ENCODE results near the gene COL15A1.

COL15A1 gene

GRCh38 chr9:98970532-98971041, 26.9 kb downstream of the COL15A1 start:
- no peak overlapping the region for H2AK5ac ChIP-seq (ENCODE audit: low read length)
- no peak overlapping the region for H4K8ac ChIP-seq (ENCODE audit: low read depth, low read length)
- no peaks in the 10 kb centered on the region for H3K79me1 ChIP-seq (ENCODE audit: low read length)
- H2BK15ac ChIP-seq (replicated peaks; ENCODE audit: low read depth): no peak overlapping the region
- no peaks in the 10 kb centered on the region for H3K4me1 ChIP-seq (ENCODE audit: control insufficient read depth, low read depth, low read length)
- no peak overlapping the region for H3K27ac ChIP-seq (ENCODE audit: low read depth, low read length)
- no peak overlapping the region for H3K4me2 ChIP-seq (ENCODE audit: low read length)
- WGBS (ENCODE audit: extremely low coverage, insufficient coverage, low lambda C conversion rate): 100% methylated on average over 3 of the region's 7 CpGs
- no peak overlapping the region for H4K5ac ChIP-seq (ENCODE audit: low read length)
- no peak overlapping the region for H2BK5ac ChIP-seq (ENCODE audit: low read length)
- peak overlapping the region; percentile 46 for H3K56ac ChIP-seq (ENCODE audit: low read length)
- H3K36me3 ChIP-seq (ENCODE audit: control insufficient read depth, insufficient read depth, low read length): no peaks in the 10 kb centered on the region
- no peak overlapping the region for H3K9ac ChIP-seq (ENCODE audit: low read length)
- H3K27me3 ChIP-seq (ENCODE audit: insufficient read depth, low read length, poor library complexity): no peaks in the 10 kb centered on the region
- no peaks in the 10 kb centered on the region for H3K79me2 ChIP-seq (ENCODE audit: control insufficient read depth, insufficient read depth, low read length)
- H3K4ac ChIP-seq (ENCODE audit: low read depth, low read length): no peak overlapping the region
- no peak overlapping the region for H3K4me3 ChIP-seq (ENCODE audit: low read length)
- no peak overlapping the region for H3K23ac ChIP-seq (ENCODE audit: low read length)
- no peak overlapping the region for H3K18ac ChIP-seq (ENCODE audit: low read length)
- no peak for DNase-seq
- H2BK120ac ChIP-seq (ENCODE audit: low read depth, low read length): no peak overlapping the region

- no peak overlapping the region for H2BK120ac ChIP-seq (ENCODE audit: low read depth, low read length)
- H2AK5ac ChIP-seq (ENCODE audit: low read length): no peak overlapping the region
- no CpG with 5 or more reads among the region's 20 CpGs for WGBS (ENCODE audit: extremely low coverage, insufficient coverage, low lambda C conversion rate)
- no peaks in the 10 kb centered on the region for H3K36me3 ChIP-seq (ENCODE audit: control insufficient read depth, insufficient read depth, low read length)
- peak overlapping the region; percentile 2 for H3K4ac ChIP-seq (ENCODE audit: low read depth, low read length)
- H3K27me3 ChIP-seq (ENCODE audit: insufficient read depth, low read length, poor library complexity): no peaks in the 10 kb centered on the region
- H3K79me1 ChIP-seq (ENCODE audit: low read length): no peaks in the 10 kb centered on the region
- H4K8ac ChIP-seq (ENCODE audit: low read depth, low read length): no peak overlapping the region
- no peaks in the 10 kb centered on the region for H3K79me2 ChIP-seq (ENCODE audit: control insufficient read depth, insufficient read depth, low read length)
- H3K9ac ChIP-seq (ENCODE audit: low read length): no peak overlapping the region
- no peak overlapping the region for H4K5ac ChIP-seq (ENCODE audit: low read length)
- H3K23ac ChIP-seq (ENCODE audit: low read length): no peak overlapping the region
- no peak overlapping the region for H3K27ac ChIP-seq (ENCODE audit: low read depth, low read length)
- H3K4me3 ChIP-seq (ENCODE audit: low read length): no peak overlapping the region
- H2BK15ac ChIP-seq (replicated peaks; ENCODE audit: low read depth): no peak overlapping the region
- DNase-seq: peak; percentile 73
- H3K56ac ChIP-seq (ENCODE audit: low read length): peak overlapping the region; percentile 58
- no peaks in the 10 kb centered on the region for H3K4me1 ChIP-seq (ENCODE audit: control insufficient read depth, low read depth, low read length)
- H3K18ac ChIP-seq (ENCODE audit: low read length): no peak overlapping the region
- H2BK5ac ChIP-seq (ENCODE audit: low read length): no peak overlapping the region
- H3K4me2 ChIP-seq (ENCODE audit: low read length): no peak overlapping the region
Measured at GRCh38 chr9:98971168-98971914, 27.6 kb downstream of the COL15A1 start.

DNA sequence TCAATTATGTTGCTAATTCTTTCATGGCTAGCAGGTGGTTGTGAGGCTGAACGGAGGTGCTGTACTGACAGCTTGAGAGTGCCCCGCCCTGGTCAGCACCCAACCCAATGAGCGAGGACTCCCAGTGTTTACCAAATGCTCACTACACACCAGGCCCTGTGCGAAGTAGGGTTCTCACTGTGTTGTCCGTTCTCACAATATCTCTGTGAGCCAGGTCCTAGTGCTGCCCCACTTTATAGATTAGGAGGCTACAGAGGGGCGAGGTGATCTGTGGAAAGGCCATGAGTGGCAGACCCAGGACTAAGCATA, 28.2 kb downstream of the COL15A1 start:
- no peak overlapping the region for H3K4me2 ChIP-seq (ENCODE audit: low read length)
- H3K18ac ChIP-seq (ENCODE audit: low read length): no peak overlapping the region
- no peak overlapping the region for H4K8ac ChIP-seq (ENCODE audit: low read depth, low read length)
- no peaks in the 10 kb centered on the region for H3K4me1 ChIP-seq (ENCODE audit: control insufficient read depth, low read depth, low read length)
- no peak overlapping the region for H3K4me3 ChIP-seq (ENCODE audit: low read length)
- DNase-seq: no peak
- no peak overlapping the region for H3K9ac ChIP-seq (ENCODE audit: low read length)
- H3K79me2 ChIP-seq (ENCODE audit: control insufficient read depth, insufficient read depth, low read length): no peaks in the 10 kb centered on the region
- H3K36me3 ChIP-seq (ENCODE audit: control insufficient read depth, insufficient read depth, low read length): no peaks in the 10 kb centered on the region
- no CpG with 5 or more reads among the region's 6 CpGs for WGBS (ENCODE audit: extremely low coverage, insufficient coverage, low lambda C conversion rate)
- H4K5ac ChIP-seq (ENCODE audit: low read length): no peak overlapping the region
- no peak overlapping the region for H3K4ac ChIP-seq (ENCODE audit: low read depth, low read length)
- no peak overlapping the region for H2BK5ac ChIP-seq (ENCODE audit: low read length)
- no peaks in the 10 kb centered on the region for H3K79me1 ChIP-seq (ENCODE audit: low read length)
- H3K23ac ChIP-seq (ENCODE audit: low read length): no peak overlapping the region
- H3K56ac ChIP-seq (ENCODE audit: low read length): no peak overlapping the region
- no peak overlapping the region for H2BK15ac ChIP-seq (replicated peaks; ENCODE audit: low read depth)
- no peak overlapping the region for H3K27ac ChIP-seq (ENCODE audit: low read depth, low read length)
- no peak overlapping the region for H2BK120ac ChIP-seq (ENCODE audit: low read depth, low read length)
- H3K27me3 ChIP-seq (ENCODE audit: insufficient read depth, low read length, poor library complexity): no peaks in the 10 kb centered on the region
- no peak overlapping the region for H2AK5ac ChIP-seq (ENCODE audit: low read length)

DNA sequence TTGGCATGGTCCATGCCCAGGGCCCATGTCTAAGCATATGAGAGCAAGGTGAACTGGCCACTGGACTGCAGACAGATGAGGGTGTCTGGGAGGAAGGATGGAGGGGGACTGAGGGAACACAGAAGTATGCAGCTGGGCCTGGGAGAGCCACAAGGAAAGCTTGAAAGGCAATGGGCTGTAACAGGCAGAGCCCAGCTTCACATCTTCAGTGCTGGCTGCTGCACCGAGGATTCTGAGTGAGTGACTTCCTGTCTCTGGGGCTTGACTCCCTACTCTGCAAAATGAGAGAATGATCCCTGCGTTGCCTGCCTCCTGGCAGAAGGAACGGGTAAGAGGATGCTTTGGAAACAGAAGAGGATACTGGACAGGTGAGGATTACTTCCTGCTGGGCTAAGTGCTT, 29.0 kb downstream of the COL15A1 start:
- H3K27me3 ChIP-seq (ENCODE audit: insufficient read depth, low read length, poor library complexity): no peaks in the 10 kb centered on the region
- no peak overlapping the region for H4K5ac ChIP-seq (ENCODE audit: low read length)
- H3K4me2 ChIP-seq (ENCODE audit: low read length): no peak overlapping the region
- no peak overlapping the region for H2BK5ac ChIP-seq (ENCODE audit: low read length)
- H2BK120ac ChIP-seq (ENCODE audit: low read depth, low read length): no peak overlapping the region
- H2AK5ac ChIP-seq (ENCODE audit: low read length): no peak overlapping the region
- H3K18ac ChIP-seq (ENCODE audit: low read length): no peak overlapping the region
- WGBS (ENCODE audit: extremely low coverage, insufficient coverage, low lambda C conversion rate): no CpG with 5 or more reads among the region's 3 CpGs
- no peaks in the 10 kb centered on the region for H3K36me3 ChIP-seq (ENCODE audit: control insufficient read depth, insufficient read depth, low read length)
- no peak overlapping the region for H4K8ac ChIP-seq (ENCODE audit: low read depth, low read length)
- H3K23ac ChIP-seq (ENCODE audit: low read length): no peak overlapping the region
- H2BK15ac ChIP-seq (replicated peaks; ENCODE audit: low read depth): no peak overlapping the region
- no peak overlapping the region for H3K56ac ChIP-seq (ENCODE audit: low read length)
- no peak for DNase-seq
- no peak overlapping the region for H3K9ac ChIP-seq (ENCODE audit: low read length)
- H3K27ac ChIP-seq (ENCODE audit: low read depth, low read length): no peak overlapping the region
- H3K4me3 ChIP-seq (ENCODE audit: low read length): no peak overlapping the region
- no peak overlapping the region for H3K4ac ChIP-seq (ENCODE audit: low read depth, low read length)
- H3K79me2 ChIP-seq (ENCODE audit: control insufficient read depth, insufficient read depth, low read length): no peaks in the 10 kb centered on the region
- H3K79me1 ChIP-seq (ENCODE audit: low read length): no peaks in the 10 kb centered on the region
- no peaks in the 10 kb centered on the region for H3K4me1 ChIP-seq (ENCODE audit: control insufficient read depth, low read depth, low read length)

GRCh38 chr9:98973171-98973570, 29.5 kb downstream of the COL15A1 start:
- Histone ChIP-seq H3K4me3 (ENCODE audit: low read length) (no peak overlapping the region), H3K56ac (ENCODE audit: low read length) (no peak overlapping the region), H3K9ac (ENCODE audit: low read length) (no peak overlapping the region), H3K36me3 (ENCODE audit: control insufficient read depth, insufficient read depth, low read length) (no peaks in the 10 kb centered on the region), H3K79me1 (ENCODE audit: low read length) (no peaks in the 10 kb centered on the region), H2BK15ac (replicated peaks; ENCODE audit: low read depth) (no peak overlapping the region), H4K5ac (ENCODE audit: low read length) (no peak overlapping the region), H3K23ac (ENCODE audit: low read length) (no peak overlapping the region), H3K4me2 (ENCODE audit: low read length) (no peak overlapping the region), H3K4ac (ENCODE audit: low read depth, low read length) (no peak overlapping the region), H2BK5ac (ENCODE audit: low read length) (no peak overlapping the region), H2AK5ac (ENCODE audit: low read length) (no peak overlapping the region), H4K8ac (ENCODE audit: low read depth, low read length) (no peak overlapping the region), H2BK120ac (ENCODE audit: low read depth, low read length) (no peak overlapping the region), H3K27ac (ENCODE audit: low read depth, low read length) (no peak overlapping the region), H3K4me1 (ENCODE audit: control insufficient read depth, low read depth, low read length) (no peaks in the 10 kb centered on the region), H3K27me3 (ENCODE audit: insufficient read depth, low read length, poor library complexity) (no peaks in the 10 kb centered on the region), H3K79me2 (ENCODE audit: control insufficient read depth, insufficient read depth, low read length) (no peaks in the 10 kb centered on the region), H3K18ac (ENCODE audit: low read length) (no peak overlapping the region)
- no peak for DNase-seq
- WGBS (ENCODE audit: extremely low coverage, insufficient coverage, low lambda C conversion rate): no CpG with 5 or more reads among the region's 9 CpGs

- Histone ChIP-seq H3K4me1 (ENCODE audit: control insufficient read depth, low read depth, low read length) (no peaks in the 10 kb centered on the region), H3K9ac (ENCODE audit: low read length) (no peak overlapping the region), H3K4me2 (ENCODE audit: low read length) (no peak overlapping the region), H3K18ac (ENCODE audit: low read length) (no peak overlapping the region), H3K23ac (ENCODE audit: low read length) (no peak overlapping the region), H3K27me3 (ENCODE audit: insufficient read depth, low read length, poor library complexity) (no peaks in the 10 kb centered on the region), H3K79me1 (ENCODE audit: low read length) (no peaks in the 10 kb centered on the region), H3K4me3 (ENCODE audit: low read length) (no peak overlapping the region), H4K5ac (ENCODE audit: low read length) (no peak overlapping the region), H3K36me3 (ENCODE audit: control insufficient read depth, insufficient read depth, low read length) (no peaks in the 10 kb centered on the region), H3K56ac (ENCODE audit: low read length) (no peak overlapping the region), H3K27ac (ENCODE audit: low read depth, low read length) (no peak overlapping the region), H2BK15ac (replicated peaks; ENCODE audit: low read depth) (no peak overlapping the region), H2AK5ac (ENCODE audit: low read length) (no peak overlapping the region), H3K4ac (ENCODE audit: low read depth, low read length) (no peak overlapping the region), H2BK120ac (ENCODE audit: low read depth, low read length) (no peak overlapping the region), H2BK5ac (ENCODE audit: low read length) (no peak overlapping the region), H4K8ac (ENCODE audit: low read depth, low read length) (no peak overlapping the region), H3K79me2 (ENCODE audit: control insufficient read depth, insufficient read depth, low read length) (no peaks in the 10 kb centered on the region)
- WGBS (ENCODE audit: extremely low coverage, insufficient coverage, low lambda C conversion rate): no CpG with 5 or more reads among the region's 6 CpGs
- no peak for DNase-seq
Measured at GRCh38 chr9:98973576-98973975, 29.9 kb downstream of the COL15A1 start.

Measured in mesendoderm (in vitro differentiated cells).